Astrocyte (in vitro differentiated cells and primary cell): ENCODE data around the gene HSPA1B. TPM values are rescaled to one million over a fixed set of nuclear protein-coding genes. Genes with fewer than 3 reads are reported as not detected.
A peak's percentile ranks its signal among the peaks of the same experiment; 100 is the strongest.

Experiments used
- DNase-seq: peaks from one replicate; pipeline ENCODE4 v3.0.0-alpha.2; 2010; ENCODE audit warnings: low read depth
- FAIRE-seq: peaks from 2 replicates; lab custom pipeline; 2011; peaks lifted over from hg19 to GRCh38; lab: Jason Lieb, UNC
- H2AFZ ChIP-seq: 2 replicates; pipeline ENCODE4 v1.6.0; 2012; ENCODE audit warnings: low read depth, low read length, inconsistent platforms
- H3K27ac ChIP-seq: 2 replicates; pipeline ENCODE4 v1.5.1; 2011; ENCODE audit warnings: low read depth, low read length, inconsistent platforms
- H3K27me3 ChIP-seq: 2 replicates; pipeline ENCODE4 v1.6.0; 2011; ENCODE audit warnings: low read length, inconsistent platforms; ENCODE audit not compliant: insufficient read depth
- H3K36me3 ChIP-seq: 2 replicates; pipeline ENCODE4 v1.5.1; 2011; ENCODE audit warnings: low read length, inconsistent platforms; ENCODE audit not compliant: insufficient read depth
- H3K4me1 ChIP-seq: 2 replicates; pipeline ENCODE4 v1.5.1; 2011; ENCODE audit warnings: low read length, inconsistent platforms; ENCODE audit not compliant: insufficient read depth
- H3K4me2 ChIP-seq: 2 replicates; pipeline ENCODE4 v1.6.0; 2012; ENCODE audit warnings: low read length, inconsistent platforms
- H3K4me3 ChIP-seq: 2 replicates; pipeline ENCODE4 v1.5.1; 2011; ENCODE audit warnings: low read depth, mild to moderate bottlenecking, low read length, inconsistent platforms; ENCODE audit not compliant: insufficient read depth
- H3K79me2 ChIP-seq: 2 replicates; pipeline ENCODE4 v1.6.0; 2012; ENCODE audit warnings: mild to moderate bottlenecking, low read length, inconsistent platforms; ENCODE audit not compliant: insufficient read depth
- H3K9ac ChIP-seq: 2 replicates; pipeline ENCODE4 v1.6.0; 2012; ENCODE audit warnings: mild to moderate bottlenecking, low read length, inconsistent platforms
- H3K9me3 ChIP-seq: 2 replicates; pipeline ENCODE4 v1.5.1; 2012; ENCODE audit warnings: low read depth, mild to moderate bottlenecking, low read length, inconsistent platforms; ENCODE audit not compliant: insufficient read depth
- H4K20me1 ChIP-seq: 2 replicates; pipeline ENCODE4 v1.6.0; 2012; ENCODE audit warnings: low read length, inconsistent platforms; ENCODE audit not compliant: insufficient read depth
- H3K27ac Mint-ChIP-seq: one replicate; pipeline ENCODE4 v1.8.0; 2021; ENCODE audit warnings: mild to moderate bottlenecking, mixed read lengths; ENCODE audit not compliant: unreplicated experiment
- H3K27me3 Mint-ChIP-seq: one replicate; pipeline ENCODE4 v1.8.0; 2021; ENCODE audit warnings: low read depth, mixed read lengths; ENCODE audit not compliant: unreplicated experiment
- H3K36me3 Mint-ChIP-seq: one replicate; pipeline ENCODE4 v1.8.0; 2021; ENCODE audit warnings: low read depth, mixed read lengths; ENCODE audit not compliant: unreplicated experiment
- H3K4me1 Mint-ChIP-seq: one replicate; pipeline ENCODE4 v1.8.0; 2021; ENCODE audit warnings: low read depth, mixed read lengths; ENCODE audit not compliant: unreplicated experiment
- H3K4me3 Mint-ChIP-seq: one replicate; pipeline ENCODE4 v1.8.0; 2021; ENCODE audit warnings: mild to moderate bottlenecking, moderate library complexity, mixed read lengths; ENCODE audit not compliant: unreplicated experiment
- H3K9me3 Mint-ChIP-seq: one replicate; pipeline ENCODE4 v1.8.0; 2021; ENCODE audit warnings: mild to moderate bottlenecking, mixed read lengths; ENCODE audit not compliant: unreplicated experiment
- CTCF ChIP-seq: IDR thresholded peaks from 2 replicates; pipeline ENCODE4 v1.5.1; 2011; ENCODE audit warnings: low read depth, mild to moderate bottlenecking, inconsistent platforms, low read length, moderate library complexity; ENCODE audit not compliant: insufficient read depth
- EZH2 ChIP-seq: IDR thresholded peaks from 2 replicates; pipeline ENCODE4 v1.6.1; 2012; ENCODE audit warnings: mild to moderate bottlenecking, low read length, inconsistent platforms; ENCODE audit not compliant: insufficient read depth
- total RNA-seq: library from RNA; stranded (reverse); gene quantifications from 2 replicates; pipeline ENCODE4 v1.2.1, GENCODE V29; 2021

HSPA1B gene
- total RNA-seq, 1 donor from 2014 or later, result 77.2 TPM

- H2AFZ ChIP-seq, result peak overlapping the region; percentile 77
- H3K4me1 Mint-ChIP-seq, result peaks cover 18% of the 10 kb centered on the region
Observed at GRCh38 chr6:31834367-31835250, 7.1 kb downstream of the HSPA1B start.

GRCh38 chr6:31836047-31836473, 8.5 kb downstream of the HSPA1B start:
- Mint-ChIP-seq H3K36me3 (peaks cover 36% of the 10 kb centered on the region), H3K4me1 (peaks cover 15% of the 10 kb centered on the region), H3K27ac (peak overlapping the region; percentile 75), H3K27me3 (no peaks in the 10 kb centered on the region), H3K4me3 (peak overlapping the region; percentile 97), H3K9me3 (no peaks in the 10 kb centered on the region)
- no peaks in the 10 kb centered on the region for H3K27me3 ChIP-seq
- peak overlapping the region; percentile 91 for H3K9ac ChIP-seq
- peak overlapping the region; percentile 100 for H3K4me2 ChIP-seq
- no peaks in the 10 kb centered on the region for H3K9me3 ChIP-seq
- H4K20me1 ChIP-seq, result peaks cover 54% of the 10 kb centered on the region
- TF ChIP-seq EZH2 (no peak), CTCF (no peak)
- no peak for DNase-seq
- peaks cover 30% of the 10 kb centered on the region for H3K4me1 ChIP-seq
- peak overlapping the region; percentile 54 for H3K27ac ChIP-seq
- no peak for FAIRE-seq
- peak overlapping the region; percentile 93 for H3K4me3 ChIP-seq
- H2AFZ ChIP-seq, result no peak overlapping the region
- H3K36me3 ChIP-seq, result peaks cover 36% of the 10 kb centered on the region
- peaks cover 59% of the 10 kb centered on the region for H3K79me2 ChIP-seq

More at GRCh38 chr6:31834367-31835250, 7.1 kb downstream of the HSPA1B start:
- peak; percentile 57 for DNase-seq
- Histone ChIP-seq H3K27ac (peak overlapping the region; percentile 96), H3K36me3 (peaks cover 24% of the 10 kb centered on the region), H3K4me2 (peak overlapping the region; percentile 100), H3K79me2 (peaks cover 73% of the 10 kb centered on the region), H3K4me3 (peak overlapping the region; percentile 93), H3K9me3 (no peaks in the 10 kb centered on the region), H3K9ac (peak overlapping the region; percentile 91), H3K27me3 (no peaks in the 10 kb centered on the region), H4K20me1 (peaks cover 45% of the 10 kb centered on the region), H3K4me1 (peaks cover 34% of the 10 kb centered on the region)
- Mint-ChIP-seq H3K27ac (peak overlapping the region; percentile 100), H3K36me3 (peaks cover 29% of the 10 kb centered on the region), H3K9me3 (no peaks in the 10 kb centered on the region), H3K27me3 (no peaks in the 10 kb centered on the region), H3K4me3 (peak overlapping the region; percentile 97)
- FAIRE-seq, result no peak
- TF ChIP-seq CTCF (no peak), EZH2 (no peak)
